HCT116 (cell line): ENCODE measurements around the gene YIF1B. TPM values are rescaled to one million over a fixed set of nuclear protein-coding genes. Genes with fewer than 3 reads are reported as not detected.

Experiments
- ATAC-seq: fragments of 200-7000 bp; cut with Tn5 transposase; 2 replicates; pipeline ENCODE4 v1.9.1; 2020; ENCODE audit warnings: mild to moderate bottlenecking, moderate library complexity
- BruUV-seq: library from RNA; stranded (reverse); fragments of 400-500 nt; replicated peaks from 2 replicates; lab custom pipeline; 2021; lab: Mats Ljungman, UMichigan
- CTCF ChIA-PET: fragments of 300-600 bp; sonication (Branson Sonifier 250); formaldehyde crosslinking; loops from one replicate; lab custom pipeline; 2021; ENCODE audit warnings: antibody characterized with exemption; lab: Charles Lee
- POLR2A ChIA-PET: fragments of 300-600, 350-600 bp; sonication (Branson Sonifier 250); formaldehyde crosslinking; loops from one replicate; lab custom pipeline; 2021; ENCODE audit warnings: antibody characterized with exemption; lab: Charles Lee
- RAD21 ChIA-PET, 2 experiments: fragments of 300-600 bp; sonication (Branson Sonifier 250); formaldehyde crosslinking; loops; one replicate each; lab custom pipeline; 2023; ENCODE audit warnings: low total read pairs in 2 of 2; ENCODE audit not compliant: uncharacterized antibody in 2 of 2, unreplicated experiment in 2 of 2, low non-redundant PET in 1 of 2; lab: Charles Lee
- DNase-seq: peaks from one replicate; pipeline ENCODE4 v3.0.0-alpha.2; 2010; ENCODE audit warnings: low read depth, low spot score
- H2AFZ ChIP-seq: fragments of 200-600 bp; shearing (Covaris generic), sonication (generic); 2 replicates; pipeline ENCODE4 v1.6.1; 2017; ENCODE audit warnings: low read depth, mixed run types, mixed read lengths, antibody characterized with exemption, low read length; ENCODE audit not compliant: poor library complexity, severe bottlenecking
- H3K27ac ChIP-seq: 2 replicates; pipeline ENCODE4 v1.5.1; 2012; ENCODE audit warnings: low read depth, low read length
- H3K27me3 ChIP-seq: fragments of 200-600 bp; sonication (generic); 2 replicates; pipeline ENCODE4 v1.6.1; 2016; ENCODE audit warnings: mixed run types, low read length, mixed read lengths; ENCODE audit not compliant: insufficient read depth
- H3K36me3 ChIP-seq, 2 experiments: fragments of 200-500 bp in 1 of 2; fragments of 200-600 bp in 1 of 2; sonication (Bioruptor generic) in 1 of 2; sonication (generic) in 1 of 2; 2 replicates each; pipeline versions ENCODE4 v1.5.1 to v1.6.1; 2014 to 2016; ENCODE audit warnings: low read length in 2 of 2, inconsistent platforms in 1 of 2, mixed read lengths in 1 of 2, mixed run types in 1 of 2; ENCODE audit not compliant: insufficient read depth in 2 of 2, control insufficient read depth in 1 of 2
- H3K4me1 ChIP-seq, 2 experiments: fragments of 200-600 bp in 1 of 2; sonication (generic) in 1 of 2; 2 replicates each; pipeline versions ENCODE4 v1.5.1 to v1.6.1; 2012 to 2017; ENCODE audit warnings: low read length in 2 of 2, inconsistent platforms in 1 of 2, mild to moderate bottlenecking in 1 of 2, mixed read lengths in 1 of 2, mixed run types in 1 of 2, moderate library complexity in 1 of 2; ENCODE audit not compliant: insufficient read depth in 2 of 2, control insufficient read depth in 1 of 2
- H3K4me2 ChIP-seq: fragments of 200-600 bp; sonication (generic); 2 replicates; pipeline ENCODE4 v1.6.1; 2017; ENCODE audit warnings: mixed run types, low read length, mixed read lengths
- H3K4me3 ChIP-seq, 2 experiments: fragments of 200-600 bp in 1 of 2; sonication (generic) in 1 of 2; replicated peaks in 1 of 2; 2 replicates each; pipeline ENCODE4 v1.5.1; 2011 to 2016; ENCODE audit warnings: low read length in 2 of 2, control low read depth in 1 of 2, low read depth in 1 of 2, mild to moderate bottlenecking in 1 of 2, mixed read lengths in 1 of 2, mixed run types in 1 of 2
- H3K79me2 ChIP-seq: fragments of 200-600 bp; sonication (generic); 2 replicates; pipeline ENCODE4 v1.6.1; 2017; ENCODE audit warnings: mild to moderate bottlenecking, mixed run types, low read length, moderate library complexity, mixed read lengths; ENCODE audit not compliant: insufficient read depth
- H3K9ac ChIP-seq: fragments of 200-600 bp; sonication (generic); 2 replicates; pipeline ENCODE4 v1.6.1; 2016; ENCODE audit warnings: low read length, mixed read lengths
- H3K9me2 ChIP-seq: fragments of 200-600 bp; sonication (generic), shearing (Covaris generic); 2 replicates; pipeline ENCODE4 v1.6.1; 2017; ENCODE audit warnings: mixed run types, mild to moderate bottlenecking, moderate library complexity; ENCODE audit not compliant: insufficient read depth
- H3K9me3 ChIP-seq, 2 experiments: fragments of 200-500 bp in 1 of 2; fragments of 200-600 bp in 1 of 2; sonication (Bioruptor generic) in 1 of 2; sonication (generic) in 1 of 2; 2 replicates each; pipeline ENCODE4 v1.6.1; 2014 to 2017; ENCODE audit warnings: low read length in 2 of 2, mixed read lengths in 2 of 2, inconsistent platforms in 1 of 2, low read depth in 1 of 2, mild to moderate bottlenecking in 1 of 2, mixed run types in 1 of 2, moderate library complexity in 1 of 2; ENCODE audit not compliant: control insufficient read depth in 1 of 2, insufficient read depth in 1 of 2
- H4K20me1 ChIP-seq: fragments of 200-600 bp; sonication (generic), shearing (Covaris generic); 2 replicates; pipeline ENCODE4 v1.6.1; 2017; ENCODE audit warnings: mixed run types, mild to moderate bottlenecking, moderate library complexity; ENCODE audit not compliant: insufficient read depth
- CEBPB ChIP-seq: IDR thresholded peaks from 2 replicates; pipeline ENCODE4 v1.6.1; 2012; ENCODE audit warnings: low read depth
- EGR1 ChIP-seq: IDR thresholded peaks from 2 replicates; pipeline ENCODE4 v1.6.1; 2012; ENCODE audit warnings: low read depth
- FOSL1 ChIP-seq: IDR thresholded peaks from 2 replicates; pipeline ENCODE4 v1.6.1; 2012; ENCODE audit warnings: low read depth
- JUND ChIP-seq: IDR thresholded peaks from 2 replicates; pipeline ENCODE4 v1.6.1; 2012
- SRF ChIP-seq: IDR thresholded peaks from 2 replicates; pipeline ENCODE4 v1.6.1; 2012; ENCODE audit warnings: low read depth
- intact Hi-C: fragments of 100-400 bp; cut with micrococcal nuclease; formaldehyde crosslinking; loops from 2 replicates; pipeline ENCODE4 v1.10.0; 2022
- total RNA-seq: library from RNA; stranded (reverse); gene quantifications from one replicate; pipeline ENCODE4 v1.2.1, GENCODE V29; 2021; ENCODE audit not compliant: unreplicated experiment
- TF ChIP-seq, protein P1 (sequence below): IDR thresholded peaks from 2 replicates; pipeline ENCODE4 v1.6.1; 2011; ENCODE audit warnings: mild to moderate bottlenecking, low read length, moderate library complexity; ENCODE audit not compliant: insufficient replicate concordance; ENCODE audit errors: extremely low read depth
- TF ChIP-seq, protein P2 (sequence below): IDR thresholded peaks from 2 replicates; pipeline ENCODE4 v1.6.1; 2012
- TF ChIP-seq, protein P3 (sequence below): IDR thresholded peaks from 2 replicates; pipeline ENCODE4 v1.6.1; 2012
- TF ChIP-seq, protein P4 (sequence below): IDR thresholded peaks from 2 replicates; pipeline ENCODE4 v1.6.1; 2012; ENCODE audit warnings: low read depth

The YIF1B gene
- total RNA-seq, 1 experiment from 2014 or later: 67.5 TPM

DNA sequence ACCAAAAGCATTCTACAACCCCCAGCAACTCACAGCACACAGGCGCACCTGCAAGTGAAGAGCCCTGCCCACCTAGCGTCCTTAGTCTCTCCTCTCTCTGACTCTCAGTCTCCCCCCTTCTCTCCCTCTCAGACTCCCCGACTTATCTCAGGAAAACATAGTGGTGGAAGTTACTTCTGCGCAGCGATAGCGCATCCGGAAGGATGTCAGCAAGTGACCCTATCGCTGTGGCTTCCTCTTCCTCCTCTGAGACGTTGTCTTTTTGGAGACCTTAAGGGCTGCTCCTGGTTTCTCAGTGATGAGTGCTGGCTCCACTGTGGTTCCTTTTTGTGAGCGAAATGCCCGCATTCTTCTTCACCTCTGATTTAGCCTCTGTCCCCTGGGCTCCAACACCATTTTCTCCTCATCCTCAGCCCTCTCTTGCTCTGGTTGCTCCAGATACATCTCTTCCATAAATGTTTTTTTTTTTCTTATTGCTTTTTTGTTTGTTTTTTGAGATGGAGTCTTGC, 1.4 kb upstream of the YIF1B start:
- Histone ChIP-seq H3K4me1 (peaks cover 17 to 48% of the 10 kb centered on the region in 2 experiments), H2AFZ (no peak overlapping the region), H3K79me2 (peaks cover 41% of the 10 kb centered on the region), H3K4me3 (no peak overlapping the region), H3K27me3 (no peaks in the 10 kb centered on the region), H4K20me1 (no peaks in the 10 kb centered on the region), H3K9me2 (no peaks in the 10 kb centered on the region), H3K9me3 (no peaks in the 10 kb centered on the region), H3K27ac (no peak overlapping the region), H3K36me3 (no peaks in the 10 kb centered on the region), H3K4me2 (peak overlapping the region; percentile 92; the same call in 1 of the 2 replicates), H3K9ac (no peak overlapping the region)
- TF ChIP-seq, protein P1, sequence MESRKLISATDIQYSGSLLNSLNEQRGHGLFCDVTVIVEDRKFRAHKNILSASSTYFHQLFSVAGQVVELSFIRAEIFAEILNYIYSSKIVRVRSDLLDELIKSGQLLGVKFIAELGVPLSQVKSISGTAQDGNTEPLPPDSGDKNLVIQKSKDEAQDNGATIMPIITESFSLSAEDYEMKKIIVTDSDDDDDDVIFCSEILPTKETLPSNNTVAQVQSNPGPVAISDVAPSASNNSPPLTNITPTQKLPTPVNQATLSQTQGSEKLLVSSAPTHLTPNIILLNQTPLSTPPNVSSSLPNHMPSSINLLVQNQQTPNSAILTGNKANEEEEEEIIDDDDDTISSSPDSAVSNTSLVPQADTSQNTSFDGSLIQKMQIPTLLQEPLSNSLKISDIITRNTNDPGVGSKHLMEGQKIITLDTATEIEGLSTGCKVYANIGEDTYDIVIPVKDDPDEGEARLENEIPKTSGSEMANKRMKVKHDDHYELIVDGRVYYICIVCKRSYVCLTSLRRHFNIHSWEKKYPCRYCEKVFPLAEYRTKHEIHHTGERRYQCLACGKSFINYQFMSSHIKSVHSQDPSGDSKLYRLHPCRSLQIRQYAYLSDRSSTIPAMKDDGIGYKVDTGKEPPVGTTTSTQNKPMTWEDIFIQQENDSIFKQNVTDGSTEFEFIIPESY: no peak
- TF ChIP-seq CEBPB (no peak), SRF (no peak), EGR1 (no peak), JUND (no peak), FOSL1 (no peak)
- TF ChIP-seq, protein P2, sequence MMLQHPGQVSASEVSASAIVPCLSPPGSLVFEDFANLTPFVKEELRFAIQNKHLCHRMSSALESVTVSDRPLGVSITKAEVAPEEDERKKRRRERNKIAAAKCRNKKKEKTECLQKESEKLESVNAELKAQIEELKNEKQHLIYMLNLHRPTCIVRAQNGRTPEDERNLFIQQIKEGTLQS: no peak
- TF ChIP-seq, protein P3, sequence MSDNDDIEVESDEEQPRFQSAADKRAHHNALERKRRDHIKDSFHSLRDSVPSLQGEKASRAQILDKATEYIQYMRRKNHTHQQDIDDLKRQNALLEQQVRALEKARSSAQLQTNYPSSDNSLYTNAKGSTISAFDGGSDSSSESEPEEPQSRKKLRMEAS: no peak
- TF ChIP-seq, protein P4, sequence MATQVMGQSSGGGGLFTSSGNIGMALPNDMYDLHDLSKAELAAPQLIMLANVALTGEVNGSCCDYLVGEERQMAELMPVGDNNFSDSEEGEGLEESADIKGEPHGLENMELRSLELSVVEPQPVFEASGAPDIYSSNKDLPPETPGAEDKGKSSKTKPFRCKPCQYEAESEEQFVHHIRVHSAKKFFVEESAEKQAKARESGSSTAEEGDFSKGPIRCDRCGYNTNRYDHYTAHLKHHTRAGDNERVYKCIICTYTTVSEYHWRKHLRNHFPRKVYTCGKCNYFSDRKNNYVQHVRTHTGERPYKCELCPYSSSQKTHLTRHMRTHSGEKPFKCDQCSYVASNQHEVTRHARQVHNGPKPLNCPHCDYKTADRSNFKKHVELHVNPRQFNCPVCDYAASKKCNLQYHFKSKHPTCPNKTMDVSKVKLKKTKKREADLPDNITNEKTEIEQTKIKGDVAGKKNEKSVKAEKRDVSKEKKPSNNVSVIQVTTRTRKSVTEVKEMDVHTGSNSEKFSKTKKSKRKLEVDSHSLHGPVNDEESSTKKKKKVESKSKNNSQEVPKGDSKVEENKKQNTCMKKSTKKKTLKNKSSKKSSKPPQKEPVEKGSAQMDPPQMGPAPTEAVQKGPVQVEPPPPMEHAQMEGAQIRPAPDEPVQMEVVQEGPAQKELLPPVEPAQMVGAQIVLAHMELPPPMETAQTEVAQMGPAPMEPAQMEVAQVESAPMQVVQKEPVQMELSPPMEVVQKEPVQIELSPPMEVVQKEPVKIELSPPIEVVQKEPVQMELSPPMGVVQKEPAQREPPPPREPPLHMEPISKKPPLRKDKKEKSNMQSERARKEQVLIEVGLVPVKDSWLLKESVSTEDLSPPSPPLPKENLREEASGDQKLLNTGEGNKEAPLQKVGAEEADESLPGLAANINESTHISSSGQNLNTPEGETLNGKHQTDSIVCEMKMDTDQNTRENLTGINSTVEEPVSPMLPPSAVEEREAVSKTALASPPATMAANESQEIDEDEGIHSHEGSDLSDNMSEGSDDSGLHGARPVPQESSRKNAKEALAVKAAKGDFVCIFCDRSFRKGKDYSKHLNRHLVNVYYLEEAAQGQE: no peak
- no TSS peak for BruUV-seq
- intact Hi-C loops: no loop called here
- POLR2A ChIA-PET: no interaction called here
- ATAC-seq (no peak), DNase-seq (no peak)
- RAD21 ChIA-PET: no interaction called here
- CTCF ChIA-PET: no interaction called here
